ENCODE data around the gene IGFN1.

Gene IGFN1

DNA sequence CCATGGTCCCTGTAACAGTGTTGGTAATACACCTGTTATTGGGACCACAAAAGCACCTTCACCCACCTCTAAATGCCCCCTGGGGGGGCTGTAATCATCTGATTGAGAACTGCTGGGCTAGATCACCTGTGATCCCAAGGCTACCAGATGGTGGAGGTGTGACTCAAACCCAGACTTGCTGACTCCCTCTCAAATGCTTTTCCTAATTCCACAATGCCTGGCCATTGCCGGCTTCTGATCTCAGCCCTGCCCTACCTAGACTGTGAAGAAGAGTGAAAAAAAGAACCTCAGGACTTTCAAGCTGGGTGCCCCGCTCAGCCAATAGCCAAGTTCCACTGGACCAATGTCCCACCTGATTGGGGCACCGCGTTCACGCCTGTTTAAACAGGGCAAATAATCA is 45.9 kb upstream of the IGFN1 start:
- DNase-seq (ENCODE audit: low spot score) = no peak
- in situ Hi-C loops (cut with MboI; ENCODE audit: low pct_unique_long_range_greater_than_20kb, low sequenced_read_pairs, unreplicated experiment) = no loop called here
- TF ChIP-seq, protein P1, sequence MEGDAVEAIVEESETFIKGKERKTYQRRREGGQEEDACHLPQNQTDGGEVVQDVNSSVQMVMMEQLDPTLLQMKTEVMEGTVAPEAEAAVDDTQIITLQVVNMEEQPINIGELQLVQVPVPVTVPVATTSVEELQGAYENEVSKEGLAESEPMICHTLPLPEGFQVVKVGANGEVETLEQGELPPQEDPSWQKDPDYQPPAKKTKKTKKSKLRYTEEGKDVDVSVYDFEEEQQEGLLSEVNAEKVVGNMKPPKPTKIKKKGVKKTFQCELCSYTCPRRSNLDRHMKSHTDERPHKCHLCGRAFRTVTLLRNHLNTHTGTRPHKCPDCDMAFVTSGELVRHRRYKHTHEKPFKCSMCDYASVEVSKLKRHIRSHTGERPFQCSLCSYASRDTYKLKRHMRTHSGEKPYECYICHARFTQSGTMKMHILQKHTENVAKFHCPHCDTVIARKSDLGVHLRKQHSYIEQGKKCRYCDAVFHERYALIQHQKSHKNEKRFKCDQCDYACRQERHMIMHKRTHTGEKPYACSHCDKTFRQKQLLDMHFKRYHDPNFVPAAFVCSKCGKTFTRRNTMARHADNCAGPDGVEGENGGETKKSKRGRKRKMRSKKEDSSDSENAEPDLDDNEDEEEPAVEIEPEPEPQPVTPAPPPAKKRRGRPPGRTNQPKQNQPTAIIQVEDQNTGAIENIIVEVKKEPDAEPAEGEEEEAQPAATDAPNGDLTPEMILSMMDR (IDR thresholded peaks at IDR 0.05; ENCODE audit: extremely low read depth, insufficient read depth, missing control alignments) = no peak

DNA sequence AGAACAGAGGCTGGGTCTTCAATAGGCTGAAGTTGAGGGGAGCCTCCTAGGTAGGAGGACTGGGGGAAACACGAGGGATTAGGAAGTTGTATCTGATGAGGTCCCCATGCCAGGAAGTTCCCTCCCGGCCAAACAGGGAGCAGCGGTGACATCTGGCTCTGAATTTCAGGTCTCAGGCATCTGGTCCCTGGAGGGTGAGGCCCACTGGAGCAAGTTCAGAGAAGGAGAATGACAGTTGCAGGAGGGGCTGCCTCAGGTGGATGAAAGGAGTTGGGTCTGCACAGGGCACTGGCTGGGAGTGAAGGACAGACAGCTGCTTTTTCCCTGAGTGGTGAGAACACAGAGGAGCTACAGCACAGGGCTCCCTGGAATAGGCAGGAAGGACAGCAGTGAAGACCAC is 45.5 kb upstream of the IGFN1 start:
- DNase-seq (ENCODE audit: low spot score) = no peak
- in situ Hi-C loops (cut with MboI; ENCODE audit: low pct_unique_long_range_greater_than_20kb, low sequenced_read_pairs, unreplicated experiment) = no loop called here
- TF ChIP-seq, protein P1 (IDR thresholded peaks at IDR 0.05; ENCODE audit: extremely low read depth, insufficient read depth, missing control alignments) = no peak

DNA sequence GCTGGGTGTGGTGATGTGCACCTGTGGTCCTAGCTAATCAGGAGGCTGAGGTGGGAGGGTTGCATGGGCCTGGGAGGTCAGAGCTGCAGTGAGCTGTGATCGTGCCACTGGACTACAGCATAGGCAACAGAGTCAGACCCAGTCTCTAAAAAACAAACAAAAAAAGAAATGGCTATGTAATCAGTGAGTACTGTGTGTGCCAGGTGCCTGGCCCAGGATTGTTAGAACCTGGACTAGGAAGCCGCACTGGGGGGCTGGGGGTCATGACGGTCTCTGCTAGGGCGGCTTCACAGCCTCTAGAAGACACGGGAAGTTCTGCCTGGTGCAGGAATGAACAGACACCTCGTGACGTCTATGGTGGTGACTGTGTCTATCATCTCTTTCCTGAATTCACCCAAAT is 44.8 kb upstream of the IGFN1 start:
- no peak for DNase-seq (ENCODE audit: low spot score)
- TF ChIP-seq, protein P1 (IDR thresholded peaks at IDR 0.05; ENCODE audit: extremely low read depth, insufficient read depth, missing control alignments) = no peak
- in situ Hi-C loops (cut with MboI; ENCODE audit: low pct_unique_long_range_greater_than_20kb, low sequenced_read_pairs, unreplicated experiment) = no loop called here

DNA sequence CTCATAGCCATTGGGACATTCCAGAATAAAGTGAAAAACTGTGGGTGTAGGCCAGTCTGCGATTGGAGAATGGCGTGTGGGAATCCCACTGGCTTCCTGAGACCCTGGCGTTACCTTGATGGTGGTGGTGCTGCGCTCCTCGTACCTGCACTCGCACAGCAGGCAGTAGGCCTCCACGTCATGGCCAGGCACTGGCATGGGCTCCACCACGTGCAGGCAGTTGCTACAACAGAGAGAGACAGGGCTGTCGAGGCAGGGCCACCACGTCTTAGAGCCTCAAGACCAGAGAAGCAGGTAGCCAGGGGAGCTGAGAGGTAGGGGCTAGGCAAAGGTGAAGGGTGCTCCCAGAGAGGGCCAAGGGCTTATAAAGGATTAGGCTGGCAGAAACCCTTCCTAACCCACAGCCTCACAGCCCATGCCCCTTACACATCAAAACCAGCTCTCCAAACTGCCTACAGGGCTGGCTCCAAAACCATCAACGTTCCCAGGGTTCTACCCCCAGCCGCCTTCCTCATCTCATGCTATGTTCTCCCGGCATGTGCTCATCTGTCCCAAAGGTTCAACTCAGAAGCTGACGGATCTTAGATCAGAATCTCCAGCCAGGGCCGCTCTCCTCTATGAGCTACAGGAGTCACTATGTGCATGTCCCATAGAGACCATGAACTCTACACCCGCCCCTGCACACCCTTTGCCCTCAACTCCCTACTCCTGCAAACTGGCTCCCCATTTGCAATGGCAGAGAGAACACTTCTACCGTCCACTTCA is 43.8 kb upstream of the IGFN1 start:
- TF ChIP-seq, protein P1 (IDR thresholded peaks at IDR 0.05; ENCODE audit: extremely low read depth, insufficient read depth, missing control alignments) = no peak
- DNase-seq (ENCODE audit: low spot score) = no peak
- in situ Hi-C loops (cut with MboI; ENCODE audit: low pct_unique_long_range_greater_than_20kb, low sequenced_read_pairs, unreplicated experiment) = no loop called here

DNA sequence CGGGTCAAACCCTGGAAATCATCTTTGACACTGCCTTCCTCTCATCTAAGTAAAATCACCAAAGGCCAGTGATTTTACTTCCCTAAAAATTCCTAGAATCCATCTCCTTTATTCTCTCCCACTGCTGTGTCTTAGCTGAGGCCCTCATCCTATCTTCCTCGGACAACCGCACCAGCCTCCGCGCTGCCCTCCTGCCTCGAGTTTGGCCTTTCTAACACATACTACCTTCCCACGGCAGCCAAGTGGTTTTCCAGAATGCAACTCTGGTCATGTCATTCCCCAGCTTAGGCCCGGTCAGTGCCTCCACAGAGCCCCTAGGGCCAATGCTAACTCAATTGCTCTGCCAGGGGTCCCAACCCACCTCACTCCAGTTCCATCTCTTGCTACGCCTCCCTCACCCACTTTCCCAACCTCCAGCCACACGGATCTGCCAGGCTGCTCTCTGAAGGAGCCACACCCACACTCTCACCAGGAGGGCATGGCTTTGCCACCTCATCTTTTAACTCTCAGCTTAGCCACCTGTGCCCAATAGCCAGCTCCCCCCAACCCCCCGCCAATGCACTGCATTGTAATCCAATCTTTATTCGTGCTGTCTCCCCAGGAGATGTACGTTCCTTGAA is 43.1 kb upstream of the IGFN1 start:
- TF ChIP-seq, protein P1 (IDR thresholded peaks at IDR 0.05; ENCODE audit: extremely low read depth, insufficient read depth, missing control alignments) = no peak
- DNase-seq (ENCODE audit: low spot score) = no peak
- in situ Hi-C loops (cut with MboI; ENCODE audit: low pct_unique_long_range_greater_than_20kb, low sequenced_read_pairs, unreplicated experiment) = no loop called here

DNA sequence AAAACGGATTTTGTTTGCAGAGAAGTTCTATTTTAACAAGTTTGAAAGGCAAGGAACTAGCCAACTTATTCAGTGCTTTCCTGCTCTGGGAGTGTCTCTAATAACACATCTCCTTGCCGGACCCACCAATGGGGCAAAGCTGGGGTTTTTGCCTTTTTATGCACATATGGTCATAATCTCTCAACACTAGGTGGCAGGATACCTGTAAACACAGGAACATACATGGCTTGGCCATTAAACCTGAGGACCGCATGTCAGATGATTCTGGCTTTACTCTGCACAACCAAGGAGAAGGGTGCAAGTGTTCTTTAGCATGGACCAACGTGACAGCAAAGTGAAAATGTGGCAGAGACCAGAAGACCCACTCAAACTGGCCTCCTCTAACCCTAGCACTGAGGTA is 41.2 kb upstream of the IGFN1 start:
- TF ChIP-seq, protein P1 (IDR thresholded peaks at IDR 0.05; ENCODE audit: extremely low read depth, insufficient read depth, missing control alignments) = peak; percentile 58
- in situ Hi-C loops (cut with MboI; ENCODE audit: low pct_unique_long_range_greater_than_20kb, low sequenced_read_pairs, unreplicated experiment) = no loop called here
- peak; percentile 63 for DNase-seq (ENCODE audit: low spot score)
